ENCODE data around the gene KHDRBS2.

Gene KHDRBS2

GRCh38 chr6:62013719-62014118 lies 272.3 kb downstream of the KHDRBS2 start:
- ATAC-seq, result no peak

GRCh38 chr6:62009445-62009844 lies 276.6 kb downstream of the KHDRBS2 start:
- ATAC-seq (no peak), DNase-seq (no peak)

More at GRCh38 chr6:62013719-62014118, 272.3 kb downstream of the KHDRBS2 start:
- no peak for DNase-seq

- DNase-seq (no peak), ATAC-seq (no peak)
These were observed 296.4 kb downstream of the KHDRBS2 start for GRCh38 chr6:61989616-61990015.

GRCh38 chr6:61980622-61981021 lies 305.4 kb downstream of the KHDRBS2 start:
- DNase-seq, result no peak
- no peak for ATAC-seq

GRCh38 chr6:61977947-61978346 lies 308.1 kb downstream of the KHDRBS2 start:
- no peak for ATAC-seq
- no peak for DNase-seq

- ATAC-seq, result no peak
- DNase-seq, result no peak
These were observed 308.9 kb downstream of the KHDRBS2 start for GRCh38 chr6:61977099-61977498.

GRCh38 chr6:61959196-61959595 lies 326.8 kb downstream of the KHDRBS2 start:
- ATAC-seq, result no peak
- no peak for DNase-seq

GRCh38 chr6:61953851-61954250 lies 332.2 kb downstream of the KHDRBS2 start:
- DNase-seq (no peak), ATAC-seq (no peak)

- ATAC-seq (no peak), DNase-seq (no peak)
These were observed 334.4 kb downstream of the KHDRBS2 start for GRCh38 chr6:61951586-61951985.

GRCh38 chr6:61950811-61951210 lies 335.2 kb downstream of the KHDRBS2 start:
- ATAC-seq (no peak), DNase-seq (no peak)

- no peak for DNase-seq
- ATAC-seq, result no peak
These were observed 336.1 kb downstream of the KHDRBS2 start for GRCh38 chr6:61949971-61950370.

GRCh38 chr6:61949161-61949560 lies 336.9 kb downstream of the KHDRBS2 start:
- ATAC-seq (no peak), DNase-seq (no peak)

GRCh38 chr6:61947311-61947947 lies 338.6 kb downstream of the KHDRBS2 start:
- DNase-seq (no peak), ATAC-seq (no peak)

GRCh38 chr6:61940919-61941318 lies 345.1 kb downstream of the KHDRBS2 start:
- ATAC-seq (no peak), DNase-seq (no peak)

GRCh38 chr6:61935242-61935846 lies 350.7 kb downstream of the KHDRBS2 start:
- DNase-seq (no peak), ATAC-seq (no peak)

GRCh38 chr6:61909486-61909885 lies 376.5 kb downstream of the KHDRBS2 start:
- ATAC-seq, result no peak
- no peak for DNase-seq

- ATAC-seq, result no peak
- DNase-seq, result no peak
These were observed 384.3 kb downstream of the KHDRBS2 start for GRCh38 chr6:61901748-61902147.

GRCh38 chr6:61894536-61894935 lies 391.5 kb downstream of the KHDRBS2 start:
- DNase-seq, result no peak
- ATAC-seq, result no peak

GRCh38 chr6:61887423-61887822 lies 398.6 kb downstream of the KHDRBS2 start:
- ATAC-seq (no peak), DNase-seq (no peak)

GRCh38 chr6:61886608-61887259 lies 399.3 kb downstream of the KHDRBS2 start:
- ATAC-seq, result no peak
- DNase-seq, result no peak

GRCh38 chr6:61869632-61870400 lies 416.2 kb downstream of the KHDRBS2 start:
- no peak for ATAC-seq
- DNase-seq, result no peak

- DNase-seq (no peak), ATAC-seq (no peak)
These were observed 417.4 kb downstream of the KHDRBS2 start for GRCh38 chr6:61868507-61869080.

GRCh38 chr6:61867635-61868034 lies 418.4 kb downstream of the KHDRBS2 start:
- no peak for ATAC-seq
- no peak for DNase-seq

Data from stimulated activated naive CD8-positive, alpha-beta T cell treated with anti-CD3 and anti-CD28 coated beads, Interleukin-15, Interleukin-2, amounts not matched to agents 100 U/mL and 50 U/mL, for 24 hours (primary cell).